ENCODE data around the gene MPST. TPM values are rescaled to one million over a fixed set of nuclear protein-coding genes. Genes with fewer than 3 reads are reported as not detected.

Gene MPST
- total RNA-seq, 1 experiment from 2014 or later = 51.2 TPM

- no peaks in the 10 kb centered on the region for H3K9me3 Mint-ChIP-seq (ENCODE audit: unreplicated experiment)
- BruUV-seq (replicated peaks) = no TSS peak
- intact Hi-C loops (cut with micrococcal nuclease) = no loop called here
- no peak overlapping the region for H3K27ac Mint-ChIP-seq (ENCODE audit: low read depth, unreplicated experiment)
- H3K4me3 Mint-ChIP-seq (ENCODE audit: unreplicated experiment) = no peak overlapping the region
- no peaks in the 10 kb centered on the region for H3K27me3 Mint-ChIP-seq (ENCODE audit: insufficient read depth, unreplicated experiment)
- DNase-seq (ENCODE audit: unreplicated experiment) = no peak
- ChIA-PET POLR2A (no interaction called here), CTCF (interaction anchor here (0.5 kb wide), 1 partner anchor 95 kb away, joined by 5 read pairs; no protein-coding TSS in a partner anchor)
- peaks cover 7% of the 10 kb centered on the region for H3K36me3 Mint-ChIP-seq (ENCODE audit: insufficient read depth, unreplicated experiment)
- peaks cover 6% of the 10 kb centered on the region for H3K4me1 Mint-ChIP-seq (ENCODE audit: insufficient read depth, unreplicated experiment)
- no peak for TF ChIP-seq CTCF (IDR thresholded peaks at IDR 0.05; ENCODE audit: unreplicated experiment)
Measured at GRCh38 chr22:37048133-37048532, 28.6 kb downstream of the MPST start.

GRCh38 chr22:37049224-37049623 lies 29.7 kb downstream of the MPST start:
- Mint-ChIP-seq H3K27me3 (ENCODE audit: insufficient read depth, unreplicated experiment) (no peaks in the 10 kb centered on the region), H3K4me1 (ENCODE audit: insufficient read depth, unreplicated experiment) (peaks cover 6% of the 10 kb centered on the region), H3K9me3 (ENCODE audit: unreplicated experiment) (no peaks in the 10 kb centered on the region), H3K4me3 (ENCODE audit: unreplicated experiment) (no peak overlapping the region), H3K36me3 (ENCODE audit: insufficient read depth, unreplicated experiment) (peaks cover 7% of the 10 kb centered on the region), H3K27ac (ENCODE audit: low read depth, unreplicated experiment) (no peak overlapping the region)
- no TSS peak for BruUV-seq (replicated peaks)
- intact Hi-C loops (cut with micrococcal nuclease) = no loop called here
- TF ChIP-seq CTCF (IDR thresholded peaks at IDR 0.05; ENCODE audit: unreplicated experiment) = no peak
- DNase-seq (ENCODE audit: unreplicated experiment) = no peak
- CTCF ChIA-PET = no interaction called here
- POLR2A ChIA-PET = no interaction called here

- H3K27me3 Mint-ChIP-seq (ENCODE audit: insufficient read depth, unreplicated experiment) = no peaks in the 10 kb centered on the region
- BruUV-seq (replicated peaks) = no TSS peak
- peaks cover 7% of the 10 kb centered on the region for H3K36me3 Mint-ChIP-seq (ENCODE audit: insufficient read depth, unreplicated experiment)
- peak overlapping the region; percentile 66 for H3K4me3 Mint-ChIP-seq (ENCODE audit: unreplicated experiment)
- H3K9me3 Mint-ChIP-seq (ENCODE audit: unreplicated experiment) = no peaks in the 10 kb centered on the region
- ChIA-PET CTCF (no interaction called here), POLR2A (interaction anchor here (0.7 to 1.3 kb wide), 2 partner anchors 18 to 146 kb away, joined by 3 read pairs; no protein-coding TSS in a partner anchor)
- peaks cover 6% of the 10 kb centered on the region for H3K4me1 Mint-ChIP-seq (ENCODE audit: insufficient read depth, unreplicated experiment)
- H3K27ac Mint-ChIP-seq (ENCODE audit: low read depth, unreplicated experiment) = no peak overlapping the region
- no peak for TF ChIP-seq CTCF (IDR thresholded peaks at IDR 0.05; ENCODE audit: unreplicated experiment)
- intact Hi-C loops (cut with micrococcal nuclease) = no loop called here
- DNase-seq (ENCODE audit: unreplicated experiment) = no peak
Measured at GRCh38 chr22:37050913-37051312, 31.4 kb downstream of the MPST start.

- H3K4me1 Mint-ChIP-seq (ENCODE audit: insufficient read depth, unreplicated experiment) = peaks cover 6% of the 10 kb centered on the region
- intact Hi-C loops (cut with micrococcal nuclease) = no loop called here
- no peak for TF ChIP-seq CTCF (IDR thresholded peaks at IDR 0.05; ENCODE audit: unreplicated experiment)
- peak within 1 kb of the TSS; percentile 66 for H3K4me3 Mint-ChIP-seq (ENCODE audit: unreplicated experiment)
- no peaks in the 10 kb centered on the region for H3K9me3 Mint-ChIP-seq (ENCODE audit: unreplicated experiment)
- POLR2A ChIA-PET = interaction anchor here (0.6 to 1.3 kb wide), 3 partner anchors 19 to 270 kb away, joined by 3 to 4 read pairs (median 3); no protein-coding TSS in a partner anchor
- peak; percentile 51 for DNase-seq (ENCODE audit: unreplicated experiment)
- no TSS peak for BruUV-seq (replicated peaks)
- no peak within 1 kb of the TSS for H3K27ac Mint-ChIP-seq (ENCODE audit: low read depth, unreplicated experiment)
- CTCF ChIA-PET = no interaction called here
- no peaks in the 10 kb centered on the region for H3K27me3 Mint-ChIP-seq (ENCODE audit: insufficient read depth, unreplicated experiment)
- H3K36me3 Mint-ChIP-seq (ENCODE audit: insufficient read depth, unreplicated experiment) = peaks cover 7% of the 10 kb centered on the region
Measured at GRCh38 chr22:37051391-37052385, 32.1 kb downstream of the MPST start, which contains the start of gene KCTD17. Gene KCTD17, plus strand, starts transcription at chr22:37051742. Its CDS starts 19 bp downstream, at chr22:37051761.

All from MCF 10A (cell line).